SK-N-SH (cell line): Measurements from ENCODE around the gene FAM20A.

Source experiments
- RAD21 ChIP-seq: IDR thresholded peaks from 2 replicates; pipeline ENCODE4 v1.6.1; 2012; ENCODE audit warnings: mild to moderate bottlenecking, low read length
- TF ChIP-seq, protein P1 (sequence below): fragments of 200-600 bp; sonication (generic); IDR thresholded peaks from 2 replicates; pipeline ENCODE4 v1.6.1; 2017; ENCODE audit warnings: antibody characterized with exemption, mild to moderate bottlenecking, moderate library complexity
- TF ChIP-seq, protein P2 (sequence below): IDR thresholded peaks from 2 replicates; pipeline ENCODE4 v1.6.1; 2012; ENCODE audit warnings: mild to moderate bottlenecking, low read depth, low read length, moderate library complexity

GRCh38 chr17:68570526-68570925, 30.6 kb downstream of the FAM20A start:
- TF ChIP-seq, protein P1, sequence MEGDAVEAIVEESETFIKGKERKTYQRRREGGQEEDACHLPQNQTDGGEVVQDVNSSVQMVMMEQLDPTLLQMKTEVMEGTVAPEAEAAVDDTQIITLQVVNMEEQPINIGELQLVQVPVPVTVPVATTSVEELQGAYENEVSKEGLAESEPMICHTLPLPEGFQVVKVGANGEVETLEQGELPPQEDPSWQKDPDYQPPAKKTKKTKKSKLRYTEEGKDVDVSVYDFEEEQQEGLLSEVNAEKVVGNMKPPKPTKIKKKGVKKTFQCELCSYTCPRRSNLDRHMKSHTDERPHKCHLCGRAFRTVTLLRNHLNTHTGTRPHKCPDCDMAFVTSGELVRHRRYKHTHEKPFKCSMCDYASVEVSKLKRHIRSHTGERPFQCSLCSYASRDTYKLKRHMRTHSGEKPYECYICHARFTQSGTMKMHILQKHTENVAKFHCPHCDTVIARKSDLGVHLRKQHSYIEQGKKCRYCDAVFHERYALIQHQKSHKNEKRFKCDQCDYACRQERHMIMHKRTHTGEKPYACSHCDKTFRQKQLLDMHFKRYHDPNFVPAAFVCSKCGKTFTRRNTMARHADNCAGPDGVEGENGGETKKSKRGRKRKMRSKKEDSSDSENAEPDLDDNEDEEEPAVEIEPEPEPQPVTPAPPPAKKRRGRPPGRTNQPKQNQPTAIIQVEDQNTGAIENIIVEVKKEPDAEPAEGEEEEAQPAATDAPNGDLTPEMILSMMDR: no peak
- TF ChIP-seq, protein P2, sequence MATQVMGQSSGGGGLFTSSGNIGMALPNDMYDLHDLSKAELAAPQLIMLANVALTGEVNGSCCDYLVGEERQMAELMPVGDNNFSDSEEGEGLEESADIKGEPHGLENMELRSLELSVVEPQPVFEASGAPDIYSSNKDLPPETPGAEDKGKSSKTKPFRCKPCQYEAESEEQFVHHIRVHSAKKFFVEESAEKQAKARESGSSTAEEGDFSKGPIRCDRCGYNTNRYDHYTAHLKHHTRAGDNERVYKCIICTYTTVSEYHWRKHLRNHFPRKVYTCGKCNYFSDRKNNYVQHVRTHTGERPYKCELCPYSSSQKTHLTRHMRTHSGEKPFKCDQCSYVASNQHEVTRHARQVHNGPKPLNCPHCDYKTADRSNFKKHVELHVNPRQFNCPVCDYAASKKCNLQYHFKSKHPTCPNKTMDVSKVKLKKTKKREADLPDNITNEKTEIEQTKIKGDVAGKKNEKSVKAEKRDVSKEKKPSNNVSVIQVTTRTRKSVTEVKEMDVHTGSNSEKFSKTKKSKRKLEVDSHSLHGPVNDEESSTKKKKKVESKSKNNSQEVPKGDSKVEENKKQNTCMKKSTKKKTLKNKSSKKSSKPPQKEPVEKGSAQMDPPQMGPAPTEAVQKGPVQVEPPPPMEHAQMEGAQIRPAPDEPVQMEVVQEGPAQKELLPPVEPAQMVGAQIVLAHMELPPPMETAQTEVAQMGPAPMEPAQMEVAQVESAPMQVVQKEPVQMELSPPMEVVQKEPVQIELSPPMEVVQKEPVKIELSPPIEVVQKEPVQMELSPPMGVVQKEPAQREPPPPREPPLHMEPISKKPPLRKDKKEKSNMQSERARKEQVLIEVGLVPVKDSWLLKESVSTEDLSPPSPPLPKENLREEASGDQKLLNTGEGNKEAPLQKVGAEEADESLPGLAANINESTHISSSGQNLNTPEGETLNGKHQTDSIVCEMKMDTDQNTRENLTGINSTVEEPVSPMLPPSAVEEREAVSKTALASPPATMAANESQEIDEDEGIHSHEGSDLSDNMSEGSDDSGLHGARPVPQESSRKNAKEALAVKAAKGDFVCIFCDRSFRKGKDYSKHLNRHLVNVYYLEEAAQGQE: no peak
- no peak for TF ChIP-seq RAD21
